ENCODE measurements around the gene CD99.
"Not testable (repeated sequence)": the region's sequence is repeated elsewhere in the genome, so short reads cannot be mapped to it uniquely, and the experiment has no call there.

CD99 gene

GRCh38 chrX:2700405-2701320, 9.6 kb downstream of the CD99 start:
- DNase-seq, result no peak

DNA sequence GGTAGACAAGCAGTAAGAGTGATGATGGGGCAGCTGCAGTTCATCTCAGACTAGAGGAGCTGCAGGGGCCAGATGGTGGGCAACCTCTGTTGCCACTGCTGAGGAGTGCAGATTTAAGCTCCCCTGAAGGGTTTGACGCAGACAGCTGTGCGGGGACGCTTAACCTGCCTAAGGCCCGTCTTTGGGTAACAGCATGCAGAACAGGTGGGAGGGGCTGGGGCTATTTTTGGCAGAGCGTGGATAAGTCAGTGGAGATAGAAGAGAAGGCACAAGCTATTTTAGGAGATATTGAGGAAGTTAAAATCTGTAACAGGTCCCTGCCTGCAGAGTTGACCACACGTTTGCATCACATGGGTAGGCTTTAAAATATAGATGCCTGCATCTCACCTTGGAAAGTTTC, 10.5 kb downstream of the CD99 start:
- peak; percentile 49 for DNase-seq

- no peak for DNase-seq
Observed at GRCh38 chrX:2703991-2704369, 12.9 kb downstream of the CD99 start.

GRCh38 chrX:2705046-2705832, 14.1 kb downstream of the CD99 start:
- no peak for DNase-seq

DNA sequence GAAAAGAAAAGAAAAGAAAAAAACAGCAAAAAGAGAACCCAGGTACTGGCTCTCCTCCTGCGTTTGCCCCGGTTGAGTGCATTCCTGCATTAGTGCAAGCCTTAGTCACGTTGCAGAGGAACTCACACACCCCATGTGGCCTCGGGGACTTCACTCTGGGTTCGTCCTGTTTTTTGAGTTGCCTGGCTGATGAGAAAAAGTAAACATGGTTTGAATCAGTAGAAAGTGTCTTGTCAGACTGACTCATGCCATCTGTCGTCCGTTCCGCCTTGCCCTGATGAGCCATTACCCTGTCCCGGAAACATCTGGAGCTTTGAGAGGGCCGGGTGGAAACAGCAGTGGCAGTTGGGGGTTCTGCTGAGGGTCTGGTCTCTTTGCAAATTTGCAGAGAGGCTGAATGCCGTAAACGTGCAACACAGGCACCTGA, 16.3 kb downstream of the CD99 start:
- DNase-seq, result peak; percentile 96

DNA sequence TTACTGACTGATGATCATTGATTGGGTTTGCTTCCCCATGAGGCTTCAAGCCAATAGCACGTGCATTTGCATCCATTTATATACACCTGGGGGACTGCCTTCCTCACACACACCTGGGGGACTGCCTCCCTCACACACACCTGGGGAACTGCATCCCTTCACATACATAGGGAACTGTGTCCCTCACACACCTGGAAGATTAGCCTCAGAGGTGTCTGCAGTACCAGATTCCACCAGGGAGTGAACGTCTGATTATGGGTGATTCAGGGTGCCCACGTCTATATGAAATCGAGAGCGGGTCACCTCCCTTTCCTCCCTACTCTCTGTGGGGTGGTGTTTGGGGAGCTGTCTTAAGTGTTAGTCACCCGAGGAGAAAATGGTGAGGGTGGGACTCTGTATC, 16.9 kb downstream of the CD99 start:
- DNase-seq, result no peak

DNA sequence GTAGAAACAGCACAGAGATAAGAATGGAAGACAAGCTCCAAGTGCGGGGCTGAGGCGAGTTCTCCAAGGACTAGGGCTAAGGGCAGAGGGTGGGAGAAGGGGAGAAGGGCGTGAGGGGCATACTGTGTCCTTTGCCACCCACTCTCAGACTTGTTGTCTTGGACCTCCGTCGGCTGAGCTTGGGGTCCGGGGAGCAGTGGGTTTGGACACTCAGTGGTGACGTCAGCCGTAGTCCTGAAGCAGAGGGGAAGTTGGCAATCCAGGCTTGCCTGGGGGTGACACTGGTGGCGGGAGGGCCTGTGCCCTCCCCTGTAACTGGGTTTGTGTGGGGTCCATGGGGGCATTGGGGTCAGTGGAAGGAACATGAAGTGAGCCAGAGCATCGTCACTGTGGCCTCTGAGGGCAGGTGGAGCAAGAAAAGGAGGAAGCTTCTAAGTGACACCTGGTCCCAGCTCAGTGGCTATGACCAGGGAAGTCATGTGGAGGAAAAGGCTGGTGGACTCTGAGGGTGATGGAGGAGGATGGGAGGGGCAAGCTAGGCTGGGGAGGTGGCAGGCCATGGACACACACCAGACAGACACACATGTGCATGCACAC, 17.6 kb downstream of the CD99 start:
- DNase-seq, result peak; percentile 59

DNA sequence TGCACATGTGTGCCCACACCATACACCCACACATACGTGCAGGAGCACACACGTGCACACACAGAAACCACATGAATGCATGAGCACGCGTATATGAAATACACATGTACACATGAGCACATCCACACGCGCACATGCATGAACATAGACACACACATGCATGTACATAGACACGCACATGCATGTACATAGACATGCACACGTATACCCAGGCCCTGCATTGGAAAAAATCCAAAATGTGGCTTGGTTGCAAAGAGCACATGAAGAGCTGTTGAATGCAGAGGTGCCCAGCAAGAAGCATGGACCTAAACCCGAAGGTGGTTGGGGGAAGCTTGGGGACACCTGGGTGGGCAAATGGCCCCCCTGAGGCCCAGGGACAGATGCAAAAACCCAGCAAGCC, 18.5 kb downstream of the CD99 start:
- no peak for DNase-seq

DNA sequence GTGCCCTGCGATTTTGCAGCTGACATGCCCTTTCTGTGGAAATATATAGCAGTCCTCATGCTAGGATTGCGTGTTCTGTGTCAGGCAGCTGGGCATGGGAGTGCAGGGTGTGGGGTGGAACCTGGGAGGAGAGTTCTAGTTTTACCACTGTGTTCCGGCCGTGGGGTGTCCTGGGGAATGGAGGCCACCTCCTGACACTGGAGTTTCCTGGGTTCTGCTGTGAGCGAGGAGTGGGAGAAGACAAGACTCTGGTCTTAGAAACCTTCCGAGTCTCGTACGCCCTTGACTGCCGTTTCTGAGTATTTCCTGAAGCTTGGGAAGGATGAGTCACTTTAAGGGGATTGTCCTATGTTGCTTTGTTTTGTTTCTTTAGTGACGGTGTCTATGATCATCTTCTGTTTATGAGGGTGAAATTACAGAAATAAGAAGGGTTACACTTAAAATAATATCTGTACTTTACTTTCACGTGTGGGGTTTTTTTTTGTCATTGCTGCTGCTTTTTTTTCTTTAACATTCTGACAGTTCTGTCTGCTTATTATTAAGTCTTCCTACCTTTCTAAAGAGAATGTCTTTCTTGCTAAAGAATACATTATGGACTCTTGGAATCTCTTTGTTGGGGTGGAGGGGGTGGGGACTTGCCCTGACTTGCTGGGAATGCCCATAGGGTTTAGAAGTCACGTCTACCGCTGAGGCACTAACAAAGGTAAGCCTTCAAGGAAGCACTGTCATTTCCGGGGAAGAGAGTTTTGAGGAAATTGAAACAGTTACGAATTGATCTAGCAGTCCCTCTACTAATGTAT, 19.1 kb downstream of the CD99 start:
- DNase-seq, result peak; percentile 56

DNA sequence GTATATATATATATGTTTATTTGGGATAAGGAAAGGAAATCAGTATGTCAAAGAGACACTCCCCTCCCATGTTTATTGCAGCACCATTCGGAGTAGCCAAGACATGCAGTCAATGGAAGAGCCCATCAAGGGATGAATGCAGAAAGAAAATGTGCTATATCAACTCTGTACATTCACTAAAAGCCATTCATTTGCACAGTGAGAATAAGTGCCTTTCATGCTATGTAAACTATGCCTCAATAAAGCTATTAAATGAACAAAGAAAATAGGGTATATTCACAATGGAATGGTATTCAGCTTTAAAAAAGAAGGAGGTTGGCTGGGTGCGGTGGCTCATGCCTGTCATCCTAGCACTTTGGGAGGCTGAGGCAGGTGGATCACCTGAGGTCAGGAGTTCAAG, 20.3 kb downstream of the CD99 start:
- no peak for DNase-seq

GRCh38 chrX:2712428-2712827, 21.3 kb downstream of the CD99 start:
- no peak for DNase-seq

- DNase-seq, result no peak
Observed at GRCh38 chrX:2712890-2713840, 22.1 kb downstream of the CD99 start.

GRCh38 chrX:2714551-2714950, 23.5 kb downstream of the CD99 start:
- no peak for DNase-seq

DNA sequence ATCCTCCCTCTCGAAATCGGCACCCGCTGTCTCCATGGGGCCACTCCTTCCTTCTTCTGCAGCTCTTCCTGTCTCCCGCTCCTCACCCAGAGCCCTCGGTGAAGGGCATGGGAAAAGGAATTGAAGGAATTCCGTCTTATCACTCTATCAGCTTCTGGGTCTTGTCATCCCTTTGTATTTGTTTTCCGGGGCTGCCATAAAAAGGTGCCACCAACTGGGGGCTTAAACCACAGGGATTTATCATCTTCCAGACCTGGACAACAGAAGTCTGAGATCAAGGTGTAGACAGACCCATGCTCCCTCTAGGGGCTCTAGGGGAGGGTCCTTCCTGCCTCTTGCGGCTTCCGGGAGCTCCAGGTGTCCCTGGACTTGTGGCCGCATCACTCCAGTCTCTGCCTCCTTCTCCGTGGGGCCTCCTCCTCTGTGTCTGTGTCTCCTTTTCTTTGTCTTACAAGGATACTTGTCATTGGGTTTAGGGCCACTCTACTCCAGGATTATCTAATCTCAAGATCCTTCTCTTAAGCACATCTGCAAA, 24.0 kb downstream of the CD99 start:
- no peak for DNase-seq

DNA sequence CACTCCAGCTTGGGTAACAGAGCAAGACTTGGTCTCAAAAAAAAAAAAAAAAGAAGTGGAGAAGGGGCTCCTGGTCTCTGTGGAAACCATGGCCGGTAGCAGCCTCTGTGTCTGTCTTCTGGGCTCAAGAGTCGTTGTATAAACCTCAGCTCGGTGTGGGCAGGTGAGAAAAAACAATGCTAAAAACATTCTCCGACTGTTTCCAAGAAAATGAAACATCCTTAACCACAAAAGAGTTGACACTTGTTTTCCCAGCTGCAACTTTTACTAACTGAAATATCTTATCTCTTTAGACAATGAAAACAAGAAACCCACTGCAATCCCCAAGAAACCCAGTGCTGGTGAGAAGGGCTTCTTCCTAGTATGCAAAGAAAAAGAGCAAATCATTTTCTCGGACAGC, 26.2 kb downstream of the CD99 start:
- DNase-seq, result no peak

- no peak for DNase-seq
Observed at GRCh38 chrX:2718821-2719220, 27.7 kb downstream of the CD99 start.

GRCh38 chrX:2719774-2720447, 28.8 kb downstream of the CD99 start:
- no peak for DNase-seq

DNA sequence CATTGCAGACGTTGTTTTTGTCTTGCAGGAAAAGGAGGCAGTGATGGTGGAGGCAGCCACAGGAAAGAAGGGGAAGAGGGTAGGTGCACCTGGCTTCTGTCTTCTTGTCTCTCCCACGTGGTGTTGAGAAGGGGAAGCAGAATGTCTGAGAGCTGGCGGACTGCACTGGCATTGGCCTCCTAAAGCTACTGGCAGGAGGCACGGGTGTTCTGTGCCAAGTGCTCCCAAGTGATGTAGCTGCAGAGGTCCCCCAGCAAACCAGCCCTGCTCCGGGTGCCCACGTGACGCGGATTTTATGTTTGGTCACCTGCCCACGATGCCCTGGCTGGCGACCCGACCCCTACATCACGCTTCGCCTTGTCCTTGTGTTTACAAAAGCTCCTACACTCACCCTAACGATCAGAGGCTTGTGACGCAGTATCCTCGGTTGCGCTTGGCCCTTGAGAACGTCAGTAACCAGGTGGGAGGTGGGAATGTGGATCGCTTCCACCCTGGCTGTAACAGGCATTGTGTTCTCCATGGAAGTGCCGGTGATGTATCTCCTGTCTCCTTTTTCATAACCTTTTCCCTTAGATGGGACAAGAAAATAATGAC, 32.3 kb downstream of the CD99 start:
- no peak for DNase-seq

GRCh38 chrX:2727264-2727663, 36.2 kb downstream of the CD99 start:
- not testable (repeated sequence) for DNase-seq

DNA sequence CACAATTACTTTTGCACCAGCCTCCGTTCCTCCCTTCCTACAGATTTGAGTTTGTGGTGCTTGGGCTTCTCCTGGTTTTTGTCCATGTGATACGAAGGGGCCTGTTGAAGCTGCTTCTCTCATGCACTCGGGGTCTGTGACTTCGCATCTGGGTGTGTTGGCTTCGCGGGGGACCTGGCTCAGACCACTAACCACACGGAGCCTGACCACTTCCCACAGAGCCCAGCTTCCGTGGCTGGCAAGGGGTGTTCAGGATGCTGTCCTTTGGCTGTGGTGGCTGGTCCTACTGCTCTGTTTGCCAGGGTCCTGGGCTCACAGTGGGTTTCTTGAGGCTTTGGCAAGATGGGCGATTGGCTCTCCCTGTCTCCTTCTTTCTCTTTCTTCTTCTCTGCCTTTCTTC, 41.0 kb downstream of the CD99 start:
- peak; percentile 76 for DNase-seq
